ENCODE data around the gene FARP2.
A peak's percentile ranks its signal among the peaks of the same experiment; 100 is the strongest.

FARP2 gene

DNA sequence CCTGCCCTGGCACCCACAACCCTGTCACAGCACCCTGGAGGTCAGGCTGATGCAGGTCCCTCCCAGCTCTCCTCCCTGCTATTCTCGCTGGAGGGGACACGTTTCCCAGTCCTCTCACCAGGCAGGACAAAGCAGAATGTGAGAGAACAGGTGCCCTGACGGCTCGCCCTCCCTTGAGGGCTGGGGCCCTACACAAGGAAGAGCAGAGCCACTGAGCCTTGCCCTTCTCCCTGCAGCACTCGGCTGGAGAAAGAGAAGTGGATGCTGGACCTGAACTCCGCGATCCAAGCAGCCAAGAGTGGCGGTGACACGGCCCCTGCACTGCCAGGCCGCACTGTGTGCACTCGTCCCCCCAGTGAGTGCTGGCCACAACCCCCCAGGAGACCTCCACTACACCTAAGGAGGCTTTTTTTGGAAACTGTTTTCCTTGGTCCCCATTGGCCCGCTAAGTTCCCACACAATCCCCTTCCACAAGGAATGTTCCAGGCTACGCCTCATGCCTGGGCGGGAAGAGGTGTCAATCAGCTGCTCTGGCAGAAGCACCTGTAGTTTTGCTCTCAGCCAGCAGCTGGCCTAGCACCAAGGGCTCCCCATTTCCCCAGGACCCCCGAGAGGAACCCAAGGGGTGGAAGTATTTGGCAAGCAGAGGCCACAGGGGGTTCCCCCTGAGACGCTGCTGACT is 134.9 kb downstream of the FARP2 start:
- no peak for DNase-seq (ENCODE audit: low spot score)
- peak overlapping the region; percentile 25; the same call in 1 of the 2 replicates for H3K27ac ChIP-seq
- ChIA-PET CTCF (interaction anchor here (0.6 kb wide), 1 partner anchor 103 kb away, joined by 4 read pairs; no protein-coding TSS in a partner anchor), POLR2A (ENCODE audit: low non-redundant PET) (no interaction called here)
- TF ChIP-seq, protein P1, sequence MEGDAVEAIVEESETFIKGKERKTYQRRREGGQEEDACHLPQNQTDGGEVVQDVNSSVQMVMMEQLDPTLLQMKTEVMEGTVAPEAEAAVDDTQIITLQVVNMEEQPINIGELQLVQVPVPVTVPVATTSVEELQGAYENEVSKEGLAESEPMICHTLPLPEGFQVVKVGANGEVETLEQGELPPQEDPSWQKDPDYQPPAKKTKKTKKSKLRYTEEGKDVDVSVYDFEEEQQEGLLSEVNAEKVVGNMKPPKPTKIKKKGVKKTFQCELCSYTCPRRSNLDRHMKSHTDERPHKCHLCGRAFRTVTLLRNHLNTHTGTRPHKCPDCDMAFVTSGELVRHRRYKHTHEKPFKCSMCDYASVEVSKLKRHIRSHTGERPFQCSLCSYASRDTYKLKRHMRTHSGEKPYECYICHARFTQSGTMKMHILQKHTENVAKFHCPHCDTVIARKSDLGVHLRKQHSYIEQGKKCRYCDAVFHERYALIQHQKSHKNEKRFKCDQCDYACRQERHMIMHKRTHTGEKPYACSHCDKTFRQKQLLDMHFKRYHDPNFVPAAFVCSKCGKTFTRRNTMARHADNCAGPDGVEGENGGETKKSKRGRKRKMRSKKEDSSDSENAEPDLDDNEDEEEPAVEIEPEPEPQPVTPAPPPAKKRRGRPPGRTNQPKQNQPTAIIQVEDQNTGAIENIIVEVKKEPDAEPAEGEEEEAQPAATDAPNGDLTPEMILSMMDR (conservative IDR thresholded peaks at IDR 0.05; ENCODE audit: low read depth): no peak

DNA sequence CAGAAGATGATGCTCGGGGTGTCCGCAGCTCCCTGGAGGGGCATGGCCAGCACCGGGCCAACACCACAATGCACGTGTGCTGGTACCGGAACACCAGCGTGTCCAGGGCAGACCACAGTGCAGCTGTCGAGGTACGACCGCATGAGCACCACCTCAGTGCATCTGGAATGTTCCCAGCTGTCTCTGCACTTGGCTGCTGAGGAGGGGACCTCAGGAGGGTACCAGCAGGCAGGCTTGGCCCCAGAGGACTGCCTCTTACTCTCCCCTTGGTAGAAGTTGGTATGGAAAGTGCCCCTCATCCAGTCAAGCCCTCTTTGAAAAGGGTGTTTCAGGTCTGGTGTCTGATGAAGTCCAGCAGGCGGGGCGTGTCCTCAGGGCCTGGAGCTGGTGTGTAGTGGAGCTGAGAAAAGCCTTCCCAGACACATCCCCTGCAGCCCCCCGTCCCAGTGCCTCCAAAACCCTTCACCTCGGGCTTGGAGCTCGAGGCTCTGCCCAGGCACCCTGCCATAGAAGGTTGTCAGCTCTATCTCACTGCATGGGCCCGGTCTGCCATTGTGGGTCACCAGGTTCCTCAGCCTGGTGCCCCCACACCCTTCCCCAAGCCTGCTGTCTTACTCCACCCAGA is 135.6 kb downstream of the FARP2 start:
- no peak for DNase-seq (ENCODE audit: low spot score)
- H3K27ac ChIP-seq: peak overlapping the region; percentile 25; the same call in 1 of the 2 replicates
- ChIA-PET POLR2A (ENCODE audit: low non-redundant PET) (interaction anchor here (0.6 kb wide), 1 partner anchor 16 kb away, joined by 3 read pairs; no protein-coding TSS in a partner anchor), CTCF (interaction anchor here (0.6 to 0.7 kb wide), 2 partner anchors 29 to 102 kb away, joined by 4 to 6 read pairs; no protein-coding TSS in a partner anchor)
- TF ChIP-seq, protein P1 (conservative IDR thresholded peaks at IDR 0.05; ENCODE audit: low read depth): no peak

DNA sequence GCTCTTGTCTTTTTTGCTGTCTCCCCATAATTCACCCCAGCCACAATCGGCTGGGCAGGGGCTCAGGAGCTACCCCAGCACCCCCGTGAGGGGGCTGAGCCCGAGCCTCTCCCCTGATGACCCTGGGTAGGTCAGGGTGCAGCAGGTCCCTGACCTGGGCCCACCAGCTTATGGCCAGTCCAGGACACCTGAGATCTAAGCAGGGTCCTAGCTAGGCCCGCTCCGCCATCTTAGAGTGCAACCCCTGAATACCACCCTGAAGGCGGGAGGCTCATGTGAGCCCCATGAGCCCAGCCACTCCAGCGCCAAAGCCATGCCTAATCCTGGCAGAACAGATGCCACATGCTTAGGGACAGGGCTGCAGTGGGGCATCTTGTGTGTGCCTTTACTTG is 136.1 kb downstream of the FARP2 start:
- ChIA-PET POLR2A (ENCODE audit: low non-redundant PET) (interaction anchor here (0.6 kb wide), 1 partner anchor 16 kb away, joined by 3 read pairs; no protein-coding TSS in a partner anchor), CTCF (interaction anchor here (0.7 kb wide), 1 partner anchor 28 kb away, joined by 6 read pairs; no protein-coding TSS in a partner anchor)
- DNase-seq (ENCODE audit: low spot score): no peak
- TF ChIP-seq, protein P1 (conservative IDR thresholded peaks at IDR 0.05; ENCODE audit: low read depth): no peak
- H3K27ac ChIP-seq: peak overlapping the region; percentile 25; the same call in 1 of the 2 replicates

DNA sequence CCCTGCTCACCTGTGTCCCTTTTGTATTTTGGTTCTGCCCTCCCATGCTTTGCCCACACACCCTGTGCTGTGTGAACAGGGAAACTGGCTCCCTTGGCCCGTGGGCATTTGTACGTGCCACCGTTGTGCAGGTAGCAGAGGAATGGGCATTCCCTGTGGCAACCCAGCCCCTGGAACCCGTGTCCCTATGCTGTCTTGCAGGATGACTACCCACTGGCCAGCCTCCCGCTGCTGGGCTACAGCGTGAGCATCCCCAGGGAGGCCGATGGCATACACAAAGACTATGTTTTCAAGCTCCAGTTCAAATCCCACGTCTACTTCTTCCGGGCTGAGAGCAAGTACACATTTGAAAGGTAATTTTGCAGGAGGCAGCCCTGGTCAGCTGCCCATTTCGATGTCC is 137.0 kb downstream of the FARP2 start:
- TF ChIP-seq, protein P1 (conservative IDR thresholded peaks at IDR 0.05; ENCODE audit: low read depth): no peak
- ChIA-PET CTCF (no interaction called here), POLR2A (ENCODE audit: low non-redundant PET) (no interaction called here)

DNA sequence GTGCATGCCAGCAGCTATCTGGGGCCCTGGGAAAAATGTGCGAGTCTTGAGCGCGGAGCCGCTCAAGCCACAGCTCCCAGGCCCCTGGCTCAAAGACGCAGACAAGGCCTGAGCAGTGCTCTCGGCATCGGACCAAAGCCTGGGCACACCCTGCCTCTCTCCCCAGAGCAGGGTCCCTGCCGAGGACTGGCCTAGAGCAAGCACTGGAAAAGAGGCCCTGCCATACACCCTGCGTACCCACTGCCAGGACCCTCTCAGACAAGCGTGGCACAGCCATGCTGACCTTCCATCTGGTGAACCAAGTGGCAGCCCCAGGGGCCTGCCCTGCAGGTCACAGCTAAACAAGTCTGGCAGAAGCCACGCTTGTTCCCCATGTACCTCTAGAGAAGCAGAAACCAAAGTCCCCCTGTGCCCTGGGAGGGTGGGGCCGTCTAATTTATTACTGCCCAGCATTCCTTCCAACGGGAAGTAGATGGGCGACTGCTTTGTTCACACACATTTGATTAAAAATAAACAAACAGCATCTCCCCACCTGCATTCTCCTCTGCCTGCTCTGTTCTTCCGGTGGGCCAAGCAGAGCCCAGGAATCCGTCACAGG is 138.3 kb downstream of the FARP2 start:
- DNase-seq (ENCODE audit: low spot score): no peak
- H3K27ac ChIP-seq: peak overlapping the region; percentile 37; the same call in 1 of the 2 replicates
- TF ChIP-seq, protein P1 (conservative IDR thresholded peaks at IDR 0.05; ENCODE audit: low read depth): no peak
- CTCF ChIA-PET: no interaction called here
- POLR2A ChIA-PET (ENCODE audit: low non-redundant PET): no interaction called here

More for the DNA sequence above, 137.0 kb downstream of the FARP2 start:
- no peak for DNase-seq (ENCODE audit: low spot score)
- peak overlapping the region; percentile 17; the same call in 1 of the 2 replicates for H3K27ac ChIP-seq

Data from RWPE1 (cell line).